ENCODE results near the gene COX19. TPM values are rescaled to one million over a fixed set of nuclear protein-coding genes. Genes with fewer than 3 reads are reported as not detected.

COX19 gene
- polyA plus RNA-seq, 1 of the 3 experiments (the other 2 are of a cell fraction), result 7.6 TPM

DNA sequence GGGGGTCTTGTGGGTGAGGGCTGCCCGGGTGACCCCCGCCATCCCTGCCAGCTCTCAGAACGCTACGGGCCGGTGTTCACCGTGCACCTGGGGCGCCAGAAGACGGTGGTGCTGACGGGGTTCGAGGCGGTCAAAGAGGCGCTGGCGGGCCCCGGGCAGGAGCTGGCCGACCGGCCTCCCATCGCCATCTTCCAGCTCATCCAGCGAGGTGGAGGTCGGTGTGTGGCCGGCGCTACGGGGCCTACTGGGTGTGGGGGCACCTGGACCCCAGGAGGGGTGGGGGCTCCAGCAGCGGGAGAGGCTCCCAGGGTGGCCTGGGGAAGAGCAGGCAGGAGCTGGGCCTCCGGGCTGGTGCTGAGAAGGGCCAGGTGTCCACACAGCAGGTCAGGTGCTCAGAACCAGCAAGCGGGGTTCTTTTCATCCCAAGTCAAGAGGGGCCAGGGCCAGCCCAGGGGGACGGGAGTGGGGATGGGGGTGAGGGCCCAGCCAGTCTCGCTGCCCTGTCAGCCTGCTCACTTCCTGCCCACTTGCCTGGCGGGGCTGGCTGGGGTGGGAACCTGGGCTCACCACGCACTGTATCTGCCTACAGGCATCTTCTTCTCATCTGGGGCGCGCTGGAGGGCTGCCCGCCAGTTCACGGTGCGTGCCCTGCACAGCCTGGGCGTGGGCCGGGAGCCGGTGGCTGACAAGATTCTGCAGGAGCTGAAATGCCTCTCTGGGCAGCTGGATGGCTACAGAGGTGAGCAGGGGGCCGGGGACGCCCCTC, 9.2 kb upstream of the COX19 start:
- no peak overlapping the region for H3K4me2 ChIP-seq
- H3K36me3 ChIP-seq (replicated peaks in 1 of 2; ENCODE audit: control insufficient read depth in 1 of 2, insufficient read depth in 2 of 2, low read length in 1 of 2), result no peaks in the 10 kb centered on the region
- H4K20me1 ChIP-seq (ENCODE audit: insufficient read depth), result no peaks in the 10 kb centered on the region
- no peaks in the 10 kb centered on the region for H3K79me2 ChIP-seq (ENCODE audit: insufficient read depth)
- no peaks in the 10 kb centered on the region for H3F3A ChIP-seq (replicated peaks; ENCODE audit: insufficient read depth)
- no peaks in the 10 kb centered on the region for H3K9me2 ChIP-seq
- ChIA-PET POLR2A (no interaction called here), CTCF (interaction anchor here (0.6 to 1.8 kb wide), 8 partner anchors 8 to 424 kb away, joined by 3 to 12 read pairs (median 4); partner anchors contain the start of genes COX19 and GPER1)
- DNase-seq, result no peak
- no peak overlapping the region for H3K4me3 ChIP-seq (ENCODE audit: low read depth in 2 of 2, low read length in 1 of 2)
- no peak overlapping the region for H3K9ac ChIP-seq
- peaks cover 0 to 12% of the 10 kb centered on the region in 2 experiments; a peak in 1 of 4 replicates for H3K4me1 ChIP-seq (ENCODE audit: control insufficient read depth in 1 of 2, insufficient read depth in 2 of 2, low read depth in 1 of 2, low read length in 1 of 2)
- no peaks in the 10 kb centered on the region for H3K9me3 ChIP-seq
- TF ChIP-seq CHD2 (IDR thresholded peaks at IDR 0.05; ENCODE audit: low read length, partially characterized antibody) (no peak), RFX5 (IDR thresholded peaks at IDR 0.05; ENCODE audit: low read length) (no peak), TAF1 (IDR thresholded peaks at IDR 0.05; ENCODE audit: borderline replicate concordance, low read depth, low read length) (no peak), TCF12 (IDR thresholded peaks at IDR 0.05) (no peak), ZBTB33 (IDR thresholded peaks at IDR 0.05; ENCODE audit: borderline replicate concordance, low read depth) (no peak), GATA2 (CRISPR knock-in tag; IDR thresholded peaks at IDR 0.05) (no peak), MXI1 (IDR thresholded peaks at IDR 0.05; ENCODE audit: low read depth, low read length) (no peak), GABPA (IDR thresholded peaks at IDR 0.05; ENCODE audit: low read depth) (no peak), PBX3 (IDR thresholded peaks at IDR 0.05) (no peak), EP300 (IDR thresholded peaks at IDR 0.05; ENCODE audit: borderline replicate concordance in 1 of 2, low read depth in 1 of 2, low read length in 1 of 2) (no peak), RCOR1 (IDR thresholded peaks at IDR 0.05; ENCODE audit: low read length) (no peak), USF1 (IDR thresholded peaks at IDR 0.05; ENCODE audit: borderline replicate concordance, low read depth) (no peak), MAX (IDR thresholded peaks at IDR 0.05; ENCODE audit: low read depth) (no peak), ELF1 (IDR thresholded peaks at IDR 0.05) (no peak), NFIC (IDR thresholded peaks at IDR 0.05; ENCODE audit: borderline replicate concordance) (no peak)
- TF ChIP-seq, protein P1, sequence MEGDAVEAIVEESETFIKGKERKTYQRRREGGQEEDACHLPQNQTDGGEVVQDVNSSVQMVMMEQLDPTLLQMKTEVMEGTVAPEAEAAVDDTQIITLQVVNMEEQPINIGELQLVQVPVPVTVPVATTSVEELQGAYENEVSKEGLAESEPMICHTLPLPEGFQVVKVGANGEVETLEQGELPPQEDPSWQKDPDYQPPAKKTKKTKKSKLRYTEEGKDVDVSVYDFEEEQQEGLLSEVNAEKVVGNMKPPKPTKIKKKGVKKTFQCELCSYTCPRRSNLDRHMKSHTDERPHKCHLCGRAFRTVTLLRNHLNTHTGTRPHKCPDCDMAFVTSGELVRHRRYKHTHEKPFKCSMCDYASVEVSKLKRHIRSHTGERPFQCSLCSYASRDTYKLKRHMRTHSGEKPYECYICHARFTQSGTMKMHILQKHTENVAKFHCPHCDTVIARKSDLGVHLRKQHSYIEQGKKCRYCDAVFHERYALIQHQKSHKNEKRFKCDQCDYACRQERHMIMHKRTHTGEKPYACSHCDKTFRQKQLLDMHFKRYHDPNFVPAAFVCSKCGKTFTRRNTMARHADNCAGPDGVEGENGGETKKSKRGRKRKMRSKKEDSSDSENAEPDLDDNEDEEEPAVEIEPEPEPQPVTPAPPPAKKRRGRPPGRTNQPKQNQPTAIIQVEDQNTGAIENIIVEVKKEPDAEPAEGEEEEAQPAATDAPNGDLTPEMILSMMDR (IDR thresholded peaks at IDR 0.05), result no peak
- 89% methylated on average over 34 of the region's 39 CpGs for WGBS (ENCODE audit: low lambda C conversion rate)
- H3K27me3 ChIP-seq (ENCODE audit: insufficient read depth), result no peaks in the 10 kb centered on the region
- H2AFZ ChIP-seq (ENCODE audit: low read depth), result no peak overlapping the region
- H3K27ac ChIP-seq (ENCODE audit: low read depth in 2 of 2, low read length in 1 of 2), result no peak overlapping the region
